Heart right ventricle (tissue), 16 donors: Measurements from ENCODE around the gene SNX19. TPM values are rescaled to one million over a fixed set of nuclear protein-coding genes. Genes with fewer than 3 reads are reported as not detected.

Experiments
- ATAC-seq, 8 donors: fragments of 200-7000 bp; cut with Tn5 transposase; one replicate each; pipeline ENCODE4 v1.9.1; 2020; ENCODE audit warnings: mild to moderate bottlenecking in 8 of 8, moderate library complexity in 8 of 8, moderate number of reproducible peaks in 1 of 8
- DNase-seq, 2 donors: peaks; one replicate each; pipeline ENCODE4 v3.0.0-alpha.2; 2020
- H3K27ac ChIP-seq, 10 donors: fragments of 200-600 bp; sonication (generic) in 2 of 10; one replicate each; pipeline versions ENCODE4 v1.5.0 to v1.8.0; 2020 to 2022; ENCODE audit warnings: mild to moderate bottlenecking in 3 of 10
- H3K27me3 ChIP-seq, 7 donors: fragments of 200-600 bp; one replicate each; pipeline ENCODE4 v1.8.0; 2021 to 2022; ENCODE audit warnings: mild to moderate bottlenecking in 2 of 7
- H3K36me3 ChIP-seq, 9 donors: fragments of 200-600 bp; sonication (generic) in 1 of 9; one replicate each; pipeline versions ENCODE4 v1.5.0 to v1.8.0; 2020 to 2022; ENCODE audit warnings: mild to moderate bottlenecking in 2 of 9
- H3K4me1 ChIP-seq, 9 donors: fragments of 200-600 bp; sonication (generic) in 1 of 9; one replicate each; pipeline versions ENCODE4 v1.5.0 to v1.8.0; 2020 to 2022; ENCODE audit warnings: mild to moderate bottlenecking in 4 of 9
- H3K4me3 ChIP-seq, 10 donors: fragments of 200-600 bp; sonication (generic) in 2 of 10; one replicate each; pipeline versions ENCODE4 v1.5.0 to v1.8.0; 2020 to 2022; ENCODE audit warnings: mild to moderate bottlenecking in 7 of 10, moderate library complexity in 2 of 10
- H3K9me3 ChIP-seq, 11 donors: fragments of 200-600 bp in 10 of 11; sonication (generic) in 2 of 11; one replicate each; pipeline versions ENCODE4 v1.5.0 to v1.8.0; 2013 to 2022; ENCODE audit warnings: mild to moderate bottlenecking in 2 of 11, control low read depth in 1 of 11, moderate library complexity in 1 of 11
- WGBS, 2 donors: extraction: QIAGEN DNeasy Blood & Tissue Kit; methylation state at CpG; one replicate each; pipeline ENCODE4 v1.1.7; 2013; ENCODE audit warnings: inconsistent platforms in 1 of 2; 5-methylcytosine and 5-hydroxymethylcytosine counted together
- intact Hi-C, 10 donors: fragments of 100-400 bp; cut with DNase I; formaldehyde crosslinking; loops; one replicate each; pipeline versions ENCODE4 v1.11.1 to v1.14.2; 2022
- polyA plus RNA-seq, 2 donors: library from polyadenylated mRNA; stranded (reverse); fragments of 200-250 nt; gene quantifications; one replicate each; pipeline ENCODE4 v1.2.3, GENCODE V29; 2013
- total RNA-seq, 10 donors: library from RNA; stranded (reverse); fragmentation: NEBNext Ultra II Directional in 3 of 10; extraction: Animal tissue kit (Norgen Biotek cat#: 25700) in 3 of 10; gene quantifications; one replicate each; pipeline versions ENCODE4 v1.2.1 to v1.2.4, GENCODE V29; 2021 to 2023
- TF ChIP-seq, protein P1 (sequence below), 9 donors: fragments of 200-600 bp; sonication (generic) in 2 of 9; IDR thresholded peaks; one replicate each; pipeline versions ENCODE4 v1.5.0 to v1.8.0; 2021 to 2022; ENCODE audit warnings: antibody characterized with exemption in 9 of 9, mild to moderate bottlenecking in 5 of 9, moderate library complexity in 1 of 9
- donor health status: Arrhythmogenic right ventricular cardiomyopathy.
- donor health status: ischemic (EF 13 %, LVEDD 7.1; RV severe dilation, severe dysfunction).
- donor health status: healthy with polysubstance abuse.
- donor health status: DM: no; HTN: yes; CAD: no.
- donor health status: DM: no; HTN: no; CAD: no.
- donor health status: ischemic (EF 25% LVEDD 6.9; RV normal size, moderate dysfunction).
- donor health status: ischemic (EF 25% LVEDD 5.7; RV mildly dilated, moderate dysfunction).
- donor health status: healthy.
- donor health status: DM: yes; HTN: yes; CAD: no.
- donor health status: Ischemic cardiomyopathy.
- donor health status: ischemic (EF 35%, LVEDD 5.7; RV mildly dilated, moderate dysfunction).
- donor health status: nonischemic (EF 11% LVEDD 7.7; RV severe dilation, severe dysfunction).
- donor health status: DM: yes; HTN: yes; CAD: no.
- donor health status: PGD.
- donor health status: ischemic (EF 29% LVEDD 5.4; RV normal size, mild dysfunction).
- donor health status: nonischemic (EF 23%, LVEDD 6.1; RV moderate dilation, normal function).

The SNX19 gene
- total and polyA plus RNA-seq, 12 donors: 10.4 to 60.9 (median 53.5) TPM

DNA sequence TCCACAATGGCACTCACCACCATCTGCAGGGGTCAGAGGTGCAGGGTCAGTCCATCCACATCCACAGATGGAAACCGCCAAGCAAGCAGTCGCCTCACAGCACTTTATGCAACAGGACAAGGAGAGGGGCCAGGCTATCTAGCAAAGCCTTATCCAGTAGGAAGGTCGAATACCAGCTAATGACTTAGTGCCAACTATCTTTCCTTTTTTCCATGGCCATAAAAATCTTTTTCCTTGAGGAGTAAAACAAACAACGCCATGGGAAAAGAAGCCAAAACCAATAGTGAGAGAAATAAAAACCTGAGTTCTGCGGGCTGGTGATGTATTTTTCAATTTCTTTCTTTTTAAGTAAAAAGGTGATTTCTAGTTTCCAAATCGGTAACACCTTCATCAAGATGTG lies 8.2 kb downstream of the SNX19 start:
- H3K9me3 ChIP-seq: no peaks in the 10 kb centered on the region
- peaks cover 0 to 100% (median 55%) of the 10 kb centered on the region in 9 donors for H3K36me3 ChIP-seq
- TF ChIP-seq, protein P1, sequence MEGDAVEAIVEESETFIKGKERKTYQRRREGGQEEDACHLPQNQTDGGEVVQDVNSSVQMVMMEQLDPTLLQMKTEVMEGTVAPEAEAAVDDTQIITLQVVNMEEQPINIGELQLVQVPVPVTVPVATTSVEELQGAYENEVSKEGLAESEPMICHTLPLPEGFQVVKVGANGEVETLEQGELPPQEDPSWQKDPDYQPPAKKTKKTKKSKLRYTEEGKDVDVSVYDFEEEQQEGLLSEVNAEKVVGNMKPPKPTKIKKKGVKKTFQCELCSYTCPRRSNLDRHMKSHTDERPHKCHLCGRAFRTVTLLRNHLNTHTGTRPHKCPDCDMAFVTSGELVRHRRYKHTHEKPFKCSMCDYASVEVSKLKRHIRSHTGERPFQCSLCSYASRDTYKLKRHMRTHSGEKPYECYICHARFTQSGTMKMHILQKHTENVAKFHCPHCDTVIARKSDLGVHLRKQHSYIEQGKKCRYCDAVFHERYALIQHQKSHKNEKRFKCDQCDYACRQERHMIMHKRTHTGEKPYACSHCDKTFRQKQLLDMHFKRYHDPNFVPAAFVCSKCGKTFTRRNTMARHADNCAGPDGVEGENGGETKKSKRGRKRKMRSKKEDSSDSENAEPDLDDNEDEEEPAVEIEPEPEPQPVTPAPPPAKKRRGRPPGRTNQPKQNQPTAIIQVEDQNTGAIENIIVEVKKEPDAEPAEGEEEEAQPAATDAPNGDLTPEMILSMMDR (IDR thresholded peaks at IDR 0.05): no peak
- H3K4me3 ChIP-seq: no peak overlapping the region
- no peak for ATAC-seq
- intact Hi-C loops: loop anchor here in 1 of 10 donors (10.0 kb wide), 1 partner anchor 693 kb away; no protein-coding TSS in a partner anchor
- H3K27ac ChIP-seq: no peak overlapping the region
- no peak for DNase-seq
- WGBS, 2 donors: 85 to 91% methylated on average over 6 of the region's 6 CpGs
- peaks cover 0 to 33% (median 7%) of the 10 kb centered on the region in 9 donors for H3K4me1 ChIP-seq
- H3K27me3 ChIP-seq: no peaks in the 10 kb centered on the region

DNA sequence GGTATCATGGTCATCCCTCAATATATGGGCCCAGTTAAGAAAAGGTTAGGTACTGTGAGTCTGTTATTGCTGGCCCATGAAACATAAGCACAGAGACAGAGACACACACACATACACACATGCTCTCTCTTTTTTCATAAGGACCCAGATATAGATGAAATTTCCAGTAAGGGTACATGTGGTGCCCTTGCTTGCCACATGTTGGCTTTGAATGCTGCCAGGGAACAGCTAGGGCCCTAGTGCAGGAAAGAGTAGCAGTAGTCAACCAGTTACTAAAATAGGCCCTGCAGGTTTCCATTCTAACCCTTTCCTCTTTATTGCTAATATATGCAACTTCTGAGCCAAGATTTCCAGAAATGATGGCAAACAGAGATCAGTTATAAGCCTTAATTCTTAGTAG lies 9.1 kb downstream of the SNX19 start:
- H3K36me3 ChIP-seq: peaks cover 0 to 100% (median 64%) of the 10 kb centered on the region in 9 donors
- TF ChIP-seq, protein P1 (IDR thresholded peaks at IDR 0.05): no peak
- ATAC-seq: peak in 2 of 8 donors; percentile 39 to 47
- peaks cover 0 to 24% (median 0%) of the 10 kb centered on the region in 9 donors for H3K4me1 ChIP-seq
- no peak for DNase-seq
- no peaks in the 10 kb centered on the region for H3K27me3 ChIP-seq
- H3K9me3 ChIP-seq: no peaks in the 10 kb centered on the region
- intact Hi-C loops: loop anchor here in 1 of 10 donors (10.0 kb wide), 1 partner anchor 692 kb away; no protein-coding TSS in a partner anchor
- H3K27ac ChIP-seq: no peak overlapping the region
- H3K4me3 ChIP-seq: no peak overlapping the region

- H3K4me1 ChIP-seq: peaks cover 0 to 21% (median 0%) of the 10 kb centered on the region in 9 donors
- intact Hi-C loops: loop anchor here in 1 of 10 donors (10.0 kb wide), 1 partner anchor 692 kb away; no protein-coding TSS in a partner anchor
- peaks cover 0 to 100% (median 70%) of the 10 kb centered on the region in 9 donors for H3K36me3 ChIP-seq
- TF ChIP-seq, protein P1 (IDR thresholded peaks at IDR 0.05): no peak
- no peaks in the 10 kb centered on the region for H3K27me3 ChIP-seq
- WGBS, 2 donors: 88 to 96% methylated on average over 2 of the region's 2 CpGs
- no peaks in the 10 kb centered on the region for H3K9me3 ChIP-seq
- no peak for DNase-seq
- no peak for ATAC-seq
- H3K27ac ChIP-seq: no peak overlapping the region
- H3K4me3 ChIP-seq: no peak overlapping the region
Observed at GRCh38 chr11:130906616-130907015, 9.7 kb downstream of the SNX19 start.

DNA sequence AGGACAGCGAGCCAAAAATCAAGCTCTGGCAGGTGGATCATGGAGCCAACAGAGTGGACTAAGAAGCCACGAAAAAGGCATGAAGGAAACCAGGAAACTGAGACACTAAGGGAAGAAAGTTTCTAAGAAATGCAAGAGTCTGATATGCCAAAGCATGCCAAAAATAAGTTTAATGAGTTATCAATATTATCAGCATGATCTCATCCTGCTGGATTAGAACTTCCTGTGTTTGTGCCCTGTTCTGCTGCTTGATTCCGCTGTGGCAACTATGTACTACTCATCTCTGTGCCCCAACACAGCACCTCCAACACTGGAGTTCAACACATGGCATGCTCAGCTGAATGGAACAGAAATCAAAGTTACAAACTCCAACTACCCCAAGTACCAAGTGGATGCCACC lies 10.8 kb downstream of the SNX19 start:
- H3K9me3 ChIP-seq: no peaks in the 10 kb centered on the region
- H3K36me3 ChIP-seq: peaks cover 0 to 100% (median 80%) of the 10 kb centered on the region in 9 donors
- H3K27me3 ChIP-seq: no peaks in the 10 kb centered on the region
- WGBS, 2 donors: 80 to 81% methylated on average over 3 of the region's 3 CpGs
- intact Hi-C loops: loop anchor here in 1 of 10 donors (10.0 kb wide), 1 partner anchor 691 kb away; no protein-coding TSS in a partner anchor
- H3K27ac ChIP-seq: no peak overlapping the region
- DNase-seq (no peak), ATAC-seq (no peak)
- TF ChIP-seq, protein P1 (IDR thresholded peaks at IDR 0.05): no peak
- H3K4me3 ChIP-seq: no peak overlapping the region
- peaks cover 0 to 21% (median 0%) of the 10 kb centered on the region in 9 donors for H3K4me1 ChIP-seq
